ENCODE data around the gene BCCIP.
A peak's percentile ranks its signal among the peaks of the same experiment; 100 is the strongest.

The BCCIP gene

GRCh38 chr10:125822878-125823662 lies at the start of gene BCCIP, which contains the start of gene UROS:
TSS of gene BCCIP (plus strand) at chr10:125823546. CDS start at chr10:125823558, 12 bp downstream.
TSS of gene UROS (minus strand) at chr10:125823258. CDS start at chr10:125816499, 6,759 bp downstream.
- peak; percentile 39 for DNase-seq (ENCODE audit: low read depth)

- DNase-seq (ENCODE audit: low read depth) = no peak
These were observed 49.4 kb upstream of the BCCIP start for GRCh38 chr10:125773687-125774543.

DNA sequence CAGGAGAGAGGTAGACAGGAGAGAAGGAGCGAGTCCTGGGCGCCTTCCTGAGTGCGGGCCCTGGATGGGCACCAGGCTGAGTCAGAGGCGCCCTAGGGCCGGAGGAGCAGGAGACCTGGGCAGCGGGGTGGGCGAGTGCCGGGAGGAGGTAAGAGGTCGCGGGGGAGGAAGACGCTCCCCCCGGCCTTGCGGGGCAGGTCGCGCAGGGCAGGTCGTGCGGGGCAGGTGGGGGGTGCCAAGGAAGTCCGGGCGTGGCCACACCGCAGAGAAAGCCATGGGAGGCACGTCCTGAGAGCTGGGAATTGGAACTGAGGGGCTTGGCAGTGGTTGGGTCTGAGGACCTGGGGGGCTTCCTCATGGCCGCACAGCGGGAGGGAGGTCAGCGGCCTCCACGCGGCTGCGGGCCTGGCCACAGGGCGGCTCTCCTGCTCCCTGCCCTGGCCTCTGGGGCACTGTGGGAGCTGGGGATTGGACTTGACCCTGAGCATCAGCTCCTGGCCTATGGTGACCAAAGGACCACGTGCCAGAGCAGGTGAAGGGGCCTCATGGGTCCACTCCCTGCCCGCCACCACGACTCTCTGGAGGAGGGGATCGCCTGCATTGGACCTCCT lies 48.7 kb upstream of the BCCIP start:
- no peak for DNase-seq (ENCODE audit: low read depth)

DNA sequence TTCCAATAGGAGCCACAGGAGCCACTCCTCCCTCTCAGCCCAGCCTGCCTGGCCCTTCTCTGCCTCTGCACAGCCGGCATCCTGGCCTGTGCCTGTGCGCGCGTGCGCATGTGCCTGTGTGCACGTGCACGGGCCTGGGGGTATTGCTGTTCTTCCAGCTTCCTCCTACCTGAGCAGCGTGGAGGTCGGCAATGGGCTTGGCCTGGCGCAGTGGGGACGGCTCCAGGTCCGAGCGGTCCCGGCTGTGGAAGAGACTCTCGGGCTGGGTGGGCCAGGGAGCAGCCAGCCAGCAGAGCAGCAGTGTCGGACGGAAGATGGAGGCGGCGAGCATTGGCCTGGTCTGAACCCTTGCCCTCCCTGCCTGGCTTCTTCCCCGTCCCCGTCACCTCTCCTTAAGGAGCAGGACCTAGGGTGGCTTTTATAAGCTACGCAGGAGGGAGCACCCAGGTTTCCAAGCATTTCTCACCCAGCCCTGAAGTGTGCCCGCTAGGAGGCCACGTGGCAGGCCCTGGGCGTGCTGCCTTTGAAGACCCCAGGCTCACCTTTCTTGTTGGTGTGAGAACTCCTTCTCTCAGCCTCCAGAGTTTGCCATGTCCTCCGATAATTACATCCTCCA lies 47.7 kb upstream of the BCCIP start, which contains the start of gene MMP21:
Gene MMP21 (minus strand): TSS at position 331 of the 616 bp plus-strand sequence. CDS start 0 bp downstream, at position 331.
- no peak for DNase-seq (ENCODE audit: low read depth)

GRCh38 chr10:125777806-125778205 lies 45.5 kb upstream of the BCCIP start:
- no peak for DNase-seq (ENCODE audit: low read depth)

GRCh38 chr10:125778556-125778955 lies 44.8 kb upstream of the BCCIP start:
- DNase-seq (ENCODE audit: low read depth) = no peak

DNA sequence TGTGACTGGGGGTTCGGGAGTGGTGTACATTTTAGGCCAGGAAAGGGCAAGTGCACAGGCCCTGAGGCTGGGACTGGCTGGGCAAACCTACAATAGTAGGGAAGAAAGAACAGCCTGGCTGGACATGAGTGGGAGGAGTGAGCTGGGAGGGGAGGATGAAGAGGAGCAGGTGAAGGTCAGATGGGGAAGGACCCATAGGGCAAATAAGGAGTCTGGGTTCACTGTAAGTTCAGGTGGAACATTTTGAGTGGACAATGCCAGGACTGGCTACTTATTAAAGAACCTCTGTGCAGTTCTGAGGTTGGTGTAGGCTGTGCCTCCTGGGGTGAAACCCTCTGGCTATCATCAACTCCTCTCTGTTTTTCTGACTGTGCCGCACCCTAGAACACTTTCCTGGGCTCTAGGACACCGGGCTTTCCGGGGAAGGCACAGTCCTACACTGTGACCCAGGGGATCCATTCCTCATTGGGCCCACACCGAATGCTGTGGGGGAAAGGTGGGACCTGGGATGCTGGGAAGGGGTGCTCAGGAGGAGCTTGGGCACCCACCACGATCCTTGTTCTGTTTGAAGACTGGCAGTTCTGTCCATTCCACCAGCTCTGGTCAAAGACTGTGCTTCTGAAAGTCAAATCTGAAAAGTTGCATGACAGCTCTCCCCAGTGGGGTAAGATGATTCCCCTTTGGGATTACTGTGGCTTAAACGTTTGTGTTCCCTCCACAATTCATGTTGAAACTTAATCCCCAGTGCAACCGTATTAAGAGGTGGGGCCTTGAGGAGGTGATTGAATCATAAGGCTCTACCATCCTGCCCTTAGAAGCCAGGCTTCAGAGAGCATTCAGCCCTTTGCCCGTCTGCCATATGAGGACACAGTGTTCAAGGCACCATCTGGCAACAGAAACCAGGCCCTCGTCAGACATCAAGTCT lies 43.7 kb upstream of the BCCIP start:
- no peak for DNase-seq (ENCODE audit: low read depth)

DNA sequence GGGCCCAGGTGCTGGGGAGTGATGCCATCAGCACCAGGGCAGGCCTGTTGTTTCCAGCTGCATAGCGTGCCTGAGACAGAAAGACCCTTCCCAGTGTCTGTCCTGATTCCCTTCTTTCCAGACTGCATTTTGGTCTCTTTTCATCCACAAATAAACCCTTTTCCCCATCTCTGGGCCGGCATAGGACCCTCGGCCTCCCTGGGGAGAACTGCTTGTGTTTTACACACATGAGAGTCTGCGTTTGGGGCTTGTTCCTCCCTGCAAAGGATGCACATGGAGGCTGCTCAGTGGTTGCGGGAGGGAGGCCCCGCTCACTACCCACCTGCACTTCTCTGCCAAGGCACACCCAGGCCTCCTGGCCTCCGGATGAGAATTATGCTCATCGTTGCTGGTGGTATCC lies 42.0 kb upstream of the BCCIP start:
- no peak for DNase-seq (ENCODE audit: low read depth)

GRCh38 chr10:125782054-125782453 lies 41.3 kb upstream of the BCCIP start:
- DNase-seq (ENCODE audit: low read depth) = no peak

DNA sequence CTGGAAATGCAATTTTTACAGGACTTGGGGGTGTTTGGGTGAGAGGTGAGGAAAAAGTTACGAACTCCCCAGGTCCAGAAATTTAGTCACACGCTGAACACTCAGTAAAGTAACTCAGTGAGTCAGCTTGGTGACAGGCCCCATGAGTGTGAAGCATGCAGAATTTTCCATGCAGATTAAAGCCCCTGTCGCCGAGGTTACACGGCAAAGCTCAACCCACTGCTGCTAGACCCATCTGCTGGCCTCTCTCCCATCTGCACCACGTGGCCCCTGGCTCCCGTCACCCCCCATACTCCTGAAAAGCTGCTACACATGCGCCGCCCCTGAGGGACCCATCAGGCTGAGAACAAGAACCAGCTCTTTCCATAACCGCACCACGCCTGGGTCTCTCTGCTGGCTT lies 40.7 kb upstream of the BCCIP start:
- no peak for DNase-seq (ENCODE audit: low read depth)

GRCh38 chr10:125783408-125783807 lies 39.9 kb upstream of the BCCIP start:
- no peak for DNase-seq (ENCODE audit: low read depth)

DNA sequence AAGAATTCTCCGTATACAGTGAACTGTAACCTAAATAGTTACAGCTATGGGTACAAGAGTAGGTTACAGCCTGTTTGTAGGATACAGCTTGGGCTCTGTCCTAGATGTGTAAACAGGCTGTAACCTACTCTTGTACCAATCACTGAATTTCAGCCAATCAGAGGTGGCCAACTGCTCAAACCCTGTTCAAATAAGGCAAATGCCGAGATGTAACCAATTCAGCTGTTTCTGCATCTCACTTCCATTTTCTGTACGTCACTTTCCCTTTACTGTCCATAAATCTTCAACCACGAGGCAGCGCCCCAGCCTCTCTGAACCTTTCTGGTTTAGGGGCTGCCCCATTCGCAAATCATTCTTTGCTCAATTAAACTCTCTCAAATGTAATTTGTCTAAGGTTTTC lies 39.4 kb upstream of the BCCIP start:
- DNase-seq (ENCODE audit: low read depth) = no peak

DNA sequence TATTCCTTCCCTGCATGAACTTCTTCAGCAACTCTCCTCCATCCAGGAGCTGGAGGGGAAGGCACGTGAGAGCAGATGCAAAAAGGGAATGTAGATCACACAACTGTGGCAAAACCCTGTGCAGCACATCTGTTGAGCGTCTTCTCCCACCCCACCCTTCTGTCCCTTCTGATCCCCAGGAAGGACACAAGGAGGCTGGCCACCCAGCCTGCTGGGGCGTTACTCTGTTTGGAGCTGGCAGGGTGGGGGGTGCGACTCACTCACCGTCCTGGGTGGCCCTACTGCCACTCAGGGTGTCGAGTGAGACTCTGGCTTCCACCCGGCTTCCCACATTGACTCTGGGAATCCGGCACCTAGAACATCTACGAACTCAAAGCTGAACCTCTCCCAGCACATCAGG lies 37.6 kb upstream of the BCCIP start:
- DNase-seq (ENCODE audit: low read depth) = no peak

DNA sequence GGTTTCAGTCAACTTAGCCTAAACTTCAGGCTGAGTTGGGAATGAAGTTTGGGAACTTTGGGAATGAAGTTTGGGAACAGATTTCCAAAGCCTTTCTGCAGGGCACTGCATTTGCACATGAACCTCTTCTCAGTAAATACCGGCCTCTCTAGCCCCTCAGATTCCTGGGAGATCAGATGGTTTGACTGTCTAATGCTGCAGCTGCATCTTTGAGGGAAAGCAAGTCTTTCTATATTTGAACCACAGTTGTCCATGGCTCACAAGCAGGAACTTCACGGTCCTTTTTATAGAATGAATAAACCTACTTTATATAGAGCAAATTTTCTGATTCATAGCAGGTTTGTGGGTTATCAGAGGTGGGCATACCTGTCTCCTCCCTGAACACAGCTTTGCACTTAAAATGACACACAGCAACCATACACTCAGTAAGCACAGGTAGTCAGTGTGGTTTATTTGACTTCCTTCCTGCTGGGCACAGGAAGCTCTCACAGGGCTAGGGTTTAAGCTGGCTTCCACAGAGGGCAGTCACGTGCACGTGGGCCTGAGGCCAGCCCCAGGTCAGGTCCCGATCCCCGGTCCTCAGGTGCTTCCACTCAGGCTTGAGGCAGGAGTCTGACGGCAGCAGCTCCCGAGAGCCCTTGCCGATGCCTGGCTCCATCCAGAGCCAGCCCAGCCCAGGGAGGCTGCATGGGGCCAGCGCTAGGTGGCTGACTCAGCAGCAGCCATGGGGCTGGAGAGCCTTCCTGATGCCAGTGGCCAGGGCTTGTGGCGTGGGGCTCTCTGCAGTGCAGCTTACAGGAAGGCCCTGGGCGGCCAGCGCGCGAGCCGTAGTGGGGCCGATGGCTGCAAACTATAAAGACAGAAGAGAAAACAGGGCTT lies 35.0 kb upstream of the BCCIP start:
- DNase-seq (ENCODE audit: low read depth) = no peak

GRCh38 chr10:125792342-125793300 lies 30.7 kb upstream of the BCCIP start:
- DNase-seq (ENCODE audit: low read depth) = no peak

DNA sequence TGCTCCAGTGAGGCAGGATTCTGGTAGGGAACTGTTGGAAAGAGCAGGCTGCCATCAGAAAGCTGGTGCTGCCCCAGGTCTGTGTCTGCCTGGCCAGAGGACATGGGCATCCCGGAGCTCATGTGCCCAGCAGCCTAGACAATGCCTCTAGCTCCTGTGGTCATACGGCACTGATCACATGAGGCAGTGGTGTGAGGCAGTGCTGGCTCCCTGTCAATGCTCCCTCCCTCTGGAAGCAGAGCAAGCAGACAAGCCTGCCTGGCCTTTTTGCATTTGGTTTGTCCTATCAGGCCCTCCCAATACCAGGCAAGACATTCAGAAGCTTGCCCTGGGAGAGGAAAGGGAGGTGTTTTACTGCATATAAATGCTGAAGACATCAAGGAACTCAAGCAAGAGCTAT lies 28.2 kb upstream of the BCCIP start:
- no peak for DNase-seq (ENCODE audit: low read depth)

GRCh38 chr10:125795637-125796190 lies 27.6 kb upstream of the BCCIP start:
- no peak for DNase-seq (ENCODE audit: low read depth)

DNA sequence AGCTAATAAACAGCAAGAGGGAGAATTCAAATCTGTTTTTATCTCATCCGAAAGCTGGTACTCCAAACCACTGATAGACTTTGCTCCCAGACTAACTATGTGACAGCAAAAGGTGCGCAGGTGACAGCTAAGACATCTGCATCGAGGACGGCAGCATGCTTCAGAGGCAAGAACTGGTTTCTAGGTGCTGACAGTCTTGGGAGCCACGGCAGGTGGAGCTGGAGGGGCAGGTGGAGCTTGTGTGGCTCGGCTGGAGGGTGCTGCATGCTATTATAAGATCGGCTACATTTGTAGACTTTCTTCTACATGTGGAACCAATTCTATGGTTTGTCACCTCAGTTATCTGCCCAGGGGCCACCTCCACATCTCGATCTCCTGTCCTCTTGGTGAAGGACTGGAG lies 25.9 kb upstream of the BCCIP start:
- DNase-seq (ENCODE audit: low read depth) = no peak
